HG02885 (cell line): ENCODE measurements around the gene GABARAPL1.
A peak's percentile ranks its signal among the peaks of the same experiment; 100 is the strongest.

ENCODE experiments used
- ATAC-seq: cut with Tn5 transposase; IDR thresholded peaks from one replicate; pipeline ENCODE4 v1.9.1; 2021; ENCODE audit warnings: mild to moderate bottlenecking; ENCODE audit not compliant: unreplicated experiment, poor library complexity

GABARAPL1 gene

DNA sequence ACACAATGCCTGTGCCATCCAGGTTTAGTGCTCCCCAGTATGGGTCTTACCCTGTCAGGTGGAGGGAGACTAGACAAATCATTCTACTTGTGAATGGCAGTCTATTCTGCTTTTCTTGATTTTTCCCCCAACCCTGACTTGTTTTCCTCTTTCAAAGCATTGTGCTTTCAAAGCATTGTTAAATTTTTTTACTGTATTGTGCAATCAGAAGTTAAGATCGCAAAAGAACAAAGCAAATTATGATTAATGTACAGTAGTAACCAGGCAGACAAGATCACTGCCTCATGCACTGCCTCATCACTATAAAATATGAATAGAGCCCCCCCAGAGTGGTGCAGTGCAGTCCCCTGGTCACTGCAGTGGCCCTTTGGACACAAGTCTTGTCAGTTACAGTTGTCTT lies 14.1 kb downstream of the GABARAPL1 start:
- no peak for ATAC-seq

DNA sequence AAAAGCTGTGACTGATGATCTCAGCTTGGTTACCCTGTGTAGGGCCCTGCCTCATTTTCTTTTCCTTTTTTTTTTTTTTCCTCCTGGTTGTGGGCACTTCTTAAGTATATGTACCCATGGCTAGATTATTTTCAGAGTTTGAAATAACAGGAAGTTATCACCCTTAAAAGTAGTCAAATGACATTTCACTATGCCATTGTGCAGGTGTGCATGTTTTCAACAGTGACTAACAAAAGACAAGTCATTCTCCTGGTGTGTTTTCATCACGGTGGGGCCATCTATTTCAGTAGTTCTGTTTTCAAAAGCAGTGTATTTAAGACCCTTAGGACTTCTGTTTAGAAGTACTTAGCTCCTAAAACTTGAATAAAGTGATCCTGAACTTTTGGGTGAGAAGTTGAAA lies 15.0 kb downstream of the GABARAPL1 start:
- no peak for ATAC-seq

DNA sequence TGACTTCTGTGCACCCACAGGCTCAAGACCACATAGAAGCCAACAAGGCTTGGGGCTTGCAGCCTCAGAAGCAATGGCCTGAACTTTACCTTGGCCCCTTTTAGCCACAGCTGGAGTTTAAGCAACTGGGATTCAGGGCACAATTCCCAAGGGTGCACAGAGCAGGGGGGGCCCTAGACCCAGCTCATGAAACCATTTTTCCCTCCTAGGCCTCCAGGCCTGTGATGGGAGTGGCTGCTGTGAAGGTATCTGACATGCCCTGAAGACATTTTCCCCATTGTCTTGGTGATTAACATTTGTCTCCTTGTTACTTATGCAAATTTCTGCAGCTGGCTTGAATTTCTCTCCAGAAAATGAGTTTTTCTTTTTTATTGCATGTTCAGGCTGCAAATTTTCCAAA lies 21.9 kb downstream of the GABARAPL1 start:
- no peak for ATAC-seq

DNA sequence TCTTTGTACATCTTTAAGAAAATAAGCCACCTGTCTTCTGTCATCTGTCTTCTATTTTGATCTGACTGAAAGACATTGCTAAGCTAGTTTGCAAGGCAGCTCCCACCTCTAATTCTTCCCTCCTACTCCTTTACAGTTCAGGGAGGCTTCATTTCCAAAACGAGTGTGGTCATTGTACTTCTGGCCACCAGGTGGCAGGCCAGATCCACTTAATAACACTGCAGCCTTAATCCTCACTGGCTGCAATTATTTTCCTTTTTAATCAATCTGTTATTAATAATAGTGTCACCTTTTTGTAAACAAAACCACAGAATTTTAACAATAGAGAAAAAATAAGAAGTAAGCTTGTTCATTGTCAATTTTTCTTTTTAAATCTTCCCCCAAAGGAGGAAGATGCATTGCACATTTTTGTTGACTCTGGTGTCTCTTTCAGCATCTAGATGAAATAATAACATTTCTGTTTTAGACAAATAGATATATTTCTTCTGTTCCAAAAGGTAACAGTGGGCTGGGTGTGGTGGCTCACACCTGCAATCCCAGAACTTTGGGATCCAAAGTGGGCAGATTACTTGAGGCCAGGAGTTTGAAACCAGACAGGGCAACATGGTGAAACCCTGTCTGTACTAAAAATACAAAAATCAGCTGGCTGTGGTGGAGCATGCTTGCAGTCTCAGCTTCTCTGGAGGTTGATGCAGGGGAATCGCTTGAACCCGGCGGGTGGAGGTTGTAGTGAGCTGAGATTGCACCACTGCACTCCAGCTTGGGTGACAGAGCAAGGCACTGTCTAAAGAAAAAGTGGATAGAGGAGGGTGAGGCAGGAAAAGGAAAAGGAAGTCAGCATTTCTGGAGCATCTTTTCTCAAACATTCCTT lies 23.3 kb downstream of the GABARAPL1 start:
- no peak for ATAC-seq

DNA sequence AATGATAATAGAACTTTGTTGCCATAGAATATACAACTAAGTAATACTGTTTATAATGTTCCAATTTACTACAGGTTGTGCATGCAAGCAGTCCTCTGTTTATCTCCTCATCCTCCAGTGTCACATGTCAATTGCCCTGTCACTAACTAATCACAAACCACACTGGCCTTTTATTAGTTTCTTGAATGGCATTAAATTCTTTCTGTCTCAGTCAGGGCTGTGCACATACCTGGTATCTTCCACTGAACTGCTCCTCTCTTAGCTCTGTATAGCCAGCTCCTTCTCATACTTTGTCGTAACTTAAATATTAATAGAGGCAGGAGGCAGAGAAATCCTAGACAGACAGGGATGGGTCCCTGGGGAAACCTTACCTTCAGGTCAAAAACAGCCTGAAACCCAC lies 24.0 kb downstream of the GABARAPL1 start:
- ATAC-seq: no peak

DNA sequence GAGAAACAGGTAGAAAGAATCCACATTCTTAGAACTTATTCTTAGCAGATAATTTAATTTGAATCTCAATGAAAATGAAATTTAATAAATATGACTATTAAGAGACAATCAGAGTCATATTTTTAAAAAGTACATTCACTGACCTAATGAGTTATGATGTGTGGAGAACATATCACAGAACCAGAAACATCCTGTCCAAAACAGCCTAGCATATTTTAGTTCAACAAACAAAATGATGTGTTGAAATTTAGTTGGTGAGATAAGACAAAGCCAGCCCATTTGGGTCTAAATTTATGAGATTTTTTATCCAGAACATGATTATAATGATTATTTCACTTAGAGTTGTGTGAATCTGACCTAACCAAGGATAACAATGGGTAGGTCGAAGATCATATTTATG lies 25.8 kb downstream of the GABARAPL1 start:
- ATAC-seq: no peak

DNA sequence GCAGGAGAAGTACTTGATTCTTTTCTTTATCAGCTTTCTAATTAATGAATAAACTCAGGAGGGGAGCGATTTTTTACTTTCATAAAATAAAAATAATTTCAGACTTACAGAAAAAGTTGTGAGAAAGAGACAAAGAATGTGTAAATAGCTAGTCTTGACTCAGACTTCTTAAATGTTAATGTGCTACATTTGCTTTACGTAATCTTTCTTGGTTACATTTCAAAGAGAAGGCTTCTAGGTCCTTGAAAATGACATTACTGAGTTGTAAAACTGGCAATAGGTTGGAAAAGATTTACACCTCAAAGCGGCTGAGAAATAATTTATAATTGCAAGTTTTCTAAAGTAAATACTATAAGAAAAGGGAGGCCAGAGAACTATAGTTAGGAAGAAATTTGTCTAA lies 28.6 kb downstream of the GABARAPL1 start:
- no peak for ATAC-seq

DNA sequence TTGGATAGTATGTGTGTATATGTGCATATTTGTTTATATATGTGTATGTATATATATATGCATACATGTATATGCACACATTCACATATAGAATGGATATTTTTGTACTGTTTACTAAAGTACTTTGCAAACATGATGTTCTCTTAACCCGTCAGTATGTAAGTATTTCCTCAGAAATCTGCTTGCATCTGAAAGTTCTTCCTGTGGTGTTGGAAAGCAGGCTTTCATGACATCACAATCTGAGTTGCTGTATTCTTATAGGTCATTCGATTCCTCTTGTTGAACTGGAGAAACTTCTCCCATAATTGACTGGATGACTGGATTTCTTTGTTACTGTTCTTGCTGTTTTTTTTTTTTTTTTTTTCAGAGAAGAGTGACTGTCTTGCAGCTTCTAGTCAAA lies 29.1 kb downstream of the GABARAPL1 start:
- no peak for ATAC-seq

DNA sequence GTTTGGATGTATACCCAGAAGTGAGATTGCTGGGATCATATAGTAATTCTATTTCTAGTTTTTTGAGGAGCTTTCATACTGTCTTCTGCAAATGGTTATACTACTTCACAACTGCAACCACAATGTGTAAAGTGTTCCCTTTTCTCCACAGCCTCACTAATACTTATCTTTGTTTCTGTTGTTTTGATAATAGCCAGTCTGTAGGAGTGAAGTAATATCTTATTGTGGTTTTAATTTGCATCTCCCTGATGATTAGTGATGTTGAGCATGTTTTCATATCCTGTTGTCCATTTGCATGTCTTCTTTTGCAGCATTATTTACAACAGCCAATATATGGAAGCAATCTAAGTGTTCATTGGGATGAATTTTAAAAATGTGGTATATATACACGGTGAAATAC lies 29.9 kb downstream of the GABARAPL1 start:
- peak; percentile 42 for ATAC-seq

DNA sequence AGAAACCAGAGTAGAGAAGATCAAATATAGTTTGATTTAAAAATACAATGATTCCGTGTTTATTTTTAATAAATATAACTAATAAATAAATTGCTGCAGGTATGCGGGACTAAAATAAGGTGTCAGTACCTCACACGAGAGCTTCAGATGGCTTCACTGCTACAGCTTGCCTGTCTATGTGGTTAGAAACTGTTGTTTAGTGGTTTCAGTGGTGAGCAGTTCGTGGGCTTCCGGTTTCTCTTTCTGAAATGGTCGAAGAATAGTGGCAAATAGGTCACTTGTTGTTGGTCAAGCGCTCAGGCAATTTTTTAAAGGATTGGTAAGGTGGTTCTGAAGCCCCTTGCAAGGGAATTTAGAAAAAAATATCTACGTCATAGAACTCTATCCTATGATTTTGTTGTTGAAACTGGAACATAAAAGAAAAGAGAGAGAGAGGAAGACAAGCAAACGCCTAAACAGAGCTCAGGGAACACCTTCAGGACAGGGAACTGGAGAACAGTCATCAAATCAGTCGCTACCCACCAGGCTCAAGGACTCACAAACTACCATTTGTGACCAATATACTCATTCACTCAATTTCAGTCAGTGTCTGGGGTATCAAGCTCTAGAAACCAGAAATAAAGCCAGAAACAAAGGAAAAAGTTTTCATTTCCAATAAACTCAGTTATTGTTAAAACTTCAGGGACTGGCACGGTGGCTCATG lies 31.3 kb downstream of the GABARAPL1 start:
- ATAC-seq: peak; percentile 89

DNA sequence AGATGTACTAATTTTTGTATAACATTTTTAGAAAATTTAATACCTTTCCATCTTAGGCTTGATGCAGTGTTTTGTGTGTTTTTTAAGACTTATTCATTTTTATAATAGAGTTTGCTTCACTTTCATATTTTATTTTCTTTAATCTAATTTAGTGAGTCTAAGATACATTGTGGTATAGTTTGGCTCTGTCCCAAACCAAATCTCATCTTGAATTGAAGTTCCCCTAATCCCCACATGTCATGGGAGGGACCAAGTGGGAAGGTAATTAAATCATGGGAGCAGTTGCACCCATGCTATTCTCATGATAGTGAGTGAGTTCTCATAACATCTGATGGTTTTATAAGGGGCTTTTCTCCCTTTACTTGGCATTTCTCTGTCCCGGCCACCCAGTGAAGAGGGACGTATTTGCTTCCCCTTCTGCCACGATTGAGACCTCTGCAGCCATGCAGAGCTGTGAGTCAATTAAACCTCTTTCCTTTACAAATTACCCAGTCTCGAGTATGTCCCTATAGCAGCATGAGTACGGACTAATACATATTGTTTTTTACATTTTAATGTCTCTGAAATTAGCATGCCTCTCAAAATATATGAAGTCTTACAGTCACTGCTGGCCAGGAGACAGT lies 34.9 kb downstream of the GABARAPL1 start:
- no peak for ATAC-seq

DNA sequence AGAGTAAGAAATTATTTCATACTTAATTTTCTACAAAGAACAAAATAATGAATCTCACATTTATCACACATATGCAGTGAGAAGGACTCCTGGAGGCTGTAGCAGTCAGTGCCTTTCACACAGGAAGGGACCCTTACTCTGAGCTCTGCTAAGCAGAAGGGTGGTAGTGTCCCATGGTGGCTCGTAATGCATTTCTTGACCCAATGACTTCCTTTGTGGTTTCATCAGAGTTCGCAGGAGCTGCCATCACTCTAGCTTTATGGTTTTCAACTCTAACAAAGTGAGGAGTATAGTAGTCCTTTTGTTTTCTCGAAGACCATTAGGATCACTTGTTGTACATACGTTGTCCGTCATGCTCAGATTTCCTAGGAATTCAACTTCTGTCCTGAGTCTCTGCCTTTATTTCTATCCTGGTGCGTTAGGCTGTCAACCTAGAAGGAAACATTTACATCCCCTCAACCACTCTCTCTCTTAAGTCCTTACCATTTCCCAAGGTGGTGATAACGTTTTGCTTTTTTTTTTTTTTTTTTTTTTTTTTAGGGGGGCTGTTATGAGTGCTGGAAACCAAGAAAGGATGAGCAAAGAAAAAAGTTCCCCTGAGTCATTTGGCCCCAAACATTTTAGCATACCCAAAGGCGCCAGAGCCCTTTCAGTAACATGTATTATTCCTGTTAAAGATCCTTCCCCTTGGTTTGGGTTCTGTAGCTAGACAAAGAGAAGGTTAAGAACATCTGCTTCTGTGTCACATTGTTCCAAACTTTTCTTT lies 37.2 kb downstream of the GABARAPL1 start:
- no peak for ATAC-seq

DNA sequence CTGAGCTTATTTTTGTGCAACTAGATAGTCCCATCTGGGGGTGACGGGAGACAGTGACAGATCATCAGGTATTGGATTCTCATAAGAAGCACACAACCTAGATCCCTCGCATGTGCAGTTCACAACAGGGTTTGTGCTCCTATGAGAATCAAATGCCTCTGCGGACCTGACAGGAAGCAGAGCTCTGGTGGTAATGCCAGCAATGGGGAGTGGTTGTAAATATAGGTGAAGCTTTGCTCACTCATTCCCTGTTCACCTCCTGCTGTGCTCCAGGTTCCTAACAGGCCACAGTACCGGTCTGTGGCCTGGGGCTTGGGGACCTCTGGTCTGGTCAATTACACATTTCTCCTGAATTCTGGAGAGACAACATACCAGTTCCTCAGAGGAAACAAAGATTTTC lies 39.0 kb downstream of the GABARAPL1 start:
- ATAC-seq: no peak

DNA sequence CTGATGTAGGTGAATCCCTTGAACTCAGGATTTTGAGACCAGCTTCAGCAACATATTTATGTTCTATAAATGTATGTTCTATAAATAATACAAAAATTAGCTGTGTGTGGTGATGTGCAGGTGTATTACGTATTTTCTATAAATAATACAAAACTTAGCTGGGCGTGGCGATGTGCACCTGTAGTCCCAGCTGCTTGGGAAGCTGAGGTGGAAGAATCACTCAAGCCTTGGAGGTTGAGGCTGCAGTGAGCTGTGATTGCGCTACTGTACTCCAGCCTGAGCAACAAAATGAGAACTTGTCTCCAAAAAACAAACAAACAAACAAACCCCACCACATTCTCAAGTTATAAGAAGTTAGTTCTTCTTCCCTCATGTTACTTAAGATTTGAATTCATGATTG lies 39.5 kb downstream of the GABARAPL1 start:
- ATAC-seq: no peak

DNA sequence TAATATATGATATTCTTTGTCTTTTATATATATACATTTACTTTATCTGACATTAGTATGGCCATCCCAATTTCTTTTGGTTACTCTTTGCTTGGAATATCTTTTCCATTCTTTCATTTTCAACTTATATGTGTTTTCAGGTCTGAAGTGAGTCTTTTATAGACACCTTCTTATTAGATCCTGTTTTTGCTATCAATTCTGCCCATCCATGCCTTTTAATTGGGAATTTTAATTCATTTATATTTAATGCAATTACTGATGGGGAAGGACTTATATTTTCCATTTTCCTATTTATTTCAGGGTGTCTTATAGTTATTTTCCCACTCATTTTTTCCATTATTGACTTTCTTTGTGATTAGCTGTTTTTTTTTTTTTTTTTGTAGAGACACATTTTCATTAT lies 43.4 kb downstream of the GABARAPL1 start:
- no peak for ATAC-seq

DNA sequence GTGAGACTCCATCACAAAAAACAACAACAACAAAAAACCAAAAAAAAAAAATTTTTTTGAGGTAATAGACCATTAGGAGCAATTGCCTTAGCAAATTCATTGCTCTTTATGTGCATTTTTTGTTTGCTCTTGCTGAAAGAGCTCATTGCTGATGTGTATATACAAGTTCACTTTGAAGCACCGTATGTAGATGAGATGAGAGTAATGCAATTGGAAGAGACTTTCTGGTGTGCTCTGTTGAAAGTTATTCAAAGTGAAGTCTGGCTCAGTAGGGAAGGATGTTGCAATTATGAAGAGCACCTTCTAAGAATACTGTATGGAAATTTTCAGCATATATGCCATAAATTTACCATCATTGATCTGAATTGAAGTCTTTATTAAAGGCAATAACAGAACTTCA lies 48.2 kb downstream of the GABARAPL1 start:
- ATAC-seq: no peak

DNA sequence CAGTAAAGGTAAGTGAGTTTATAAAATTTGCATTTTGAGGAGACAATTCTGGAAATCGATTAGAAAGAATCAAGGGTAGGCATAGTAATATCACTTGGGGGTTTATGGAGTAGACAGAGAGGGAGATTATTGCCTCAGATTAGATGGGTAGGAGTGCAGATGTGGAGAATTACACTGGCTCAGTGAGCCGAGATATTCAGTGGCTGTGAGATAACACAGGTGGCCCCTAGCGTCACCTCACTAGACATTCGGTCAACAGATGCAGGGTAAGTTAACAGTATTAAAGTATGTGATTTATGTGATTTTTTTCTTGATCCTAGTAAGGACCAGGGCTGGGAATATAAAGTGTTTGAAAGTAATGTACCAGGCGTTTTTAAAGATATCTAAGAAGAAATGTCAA lies 55.4 kb downstream of the GABARAPL1 start:
- ATAC-seq: no peak

DNA sequence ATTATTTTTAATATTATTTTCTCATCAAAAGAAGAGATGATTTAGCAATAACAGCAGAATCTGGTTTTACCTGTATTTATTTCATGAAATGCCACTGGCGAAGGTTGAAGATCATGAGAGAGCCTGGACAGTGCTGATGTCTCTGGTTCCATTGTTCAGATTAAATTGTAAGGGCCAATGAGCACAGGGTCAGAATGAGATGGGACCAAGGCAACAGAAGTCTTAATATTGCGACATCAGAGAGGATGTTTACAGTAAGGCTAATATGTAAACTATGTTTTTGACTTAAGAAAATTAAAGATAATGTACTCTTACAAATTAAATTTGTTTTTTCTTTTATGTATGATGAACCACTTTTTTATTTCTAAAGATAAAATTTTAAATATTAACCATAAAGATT lies 59.8 kb downstream of the GABARAPL1 start:
- ATAC-seq: no peak
